Measurements from ENCODE around the gene FNDC8.

DNA sequence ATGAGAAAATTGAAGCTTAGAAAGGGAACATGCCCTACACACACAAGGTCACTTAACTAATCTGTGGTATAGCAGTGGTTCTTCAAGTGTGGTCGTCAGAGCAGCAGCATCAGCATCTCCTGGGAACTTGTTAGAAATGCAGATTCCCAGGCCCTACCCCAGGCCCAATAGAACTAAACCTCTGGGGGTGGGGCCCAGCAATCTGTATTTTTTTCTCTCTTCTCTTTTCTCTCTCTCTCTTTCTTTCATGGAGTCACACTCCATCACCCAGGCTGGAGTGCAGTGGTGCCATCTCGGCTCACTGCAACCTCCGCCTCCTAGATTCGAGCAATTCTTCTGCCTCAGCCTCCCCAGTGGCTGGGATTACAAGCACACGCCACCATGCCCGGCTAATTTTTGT is 16.8 kb downstream of the FNDC8 start:
- no peak for TF ChIP-seq CTCF (IDR thresholded peaks at IDR 0.05)
- TF ChIP-seq POLR2AphosphoS5 (IDR thresholded peaks at IDR 0.05), result no peak
- TF ChIP-seq POLR2A (IDR thresholded peaks at IDR 0.05), result no peak
